NCI-H128 (cell line): ENCODE results near the gene S100PBP.
"Not testable (repeated sequence)": the region's sequence is repeated elsewhere in the genome, so short reads cannot be mapped to it uniquely, and the experiment has no call there.

Source experiments
- DNase-seq: peaks from one replicate; lab custom pipeline; 2025; ENCODE audit not compliant: unreplicated experiment; lab: John Stamatoyannopoulos, UW

The S100PBP gene

DNA sequence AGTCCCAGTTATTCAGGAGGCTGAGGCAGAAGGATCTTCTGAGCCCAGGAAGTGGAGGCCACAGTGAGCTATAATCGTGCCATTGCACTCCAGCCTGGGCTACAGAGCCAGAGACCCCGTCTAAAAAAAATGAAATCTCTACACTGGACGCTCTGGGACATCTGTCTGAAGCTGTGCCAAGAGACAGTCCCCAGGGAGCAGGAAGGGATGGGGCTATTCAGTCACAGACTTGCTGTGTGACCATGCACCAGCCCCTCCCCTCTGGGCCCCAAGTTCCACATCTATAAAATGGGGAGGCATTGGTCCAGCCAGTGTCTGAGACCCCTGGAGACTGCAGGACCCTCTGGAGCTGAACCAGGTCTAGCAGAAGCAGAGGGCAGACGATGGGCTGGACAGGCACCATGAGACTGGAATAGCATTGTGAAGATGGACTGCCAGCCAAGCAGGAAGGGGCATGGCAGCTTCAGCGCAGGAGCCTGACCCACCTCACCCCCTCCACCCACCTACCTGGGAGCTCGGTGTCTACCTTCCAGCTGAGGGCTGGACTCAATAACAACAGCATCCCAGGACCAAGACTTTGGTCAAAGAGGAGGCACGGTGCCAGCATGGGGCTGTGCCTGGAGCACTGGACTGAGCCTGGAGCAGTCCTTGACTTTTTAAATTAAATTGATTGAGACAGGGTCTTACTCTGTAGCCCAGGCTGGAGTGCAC, 82.3 kb downstream of the S100PBP start:
- no peak for DNase-seq

DNA sequence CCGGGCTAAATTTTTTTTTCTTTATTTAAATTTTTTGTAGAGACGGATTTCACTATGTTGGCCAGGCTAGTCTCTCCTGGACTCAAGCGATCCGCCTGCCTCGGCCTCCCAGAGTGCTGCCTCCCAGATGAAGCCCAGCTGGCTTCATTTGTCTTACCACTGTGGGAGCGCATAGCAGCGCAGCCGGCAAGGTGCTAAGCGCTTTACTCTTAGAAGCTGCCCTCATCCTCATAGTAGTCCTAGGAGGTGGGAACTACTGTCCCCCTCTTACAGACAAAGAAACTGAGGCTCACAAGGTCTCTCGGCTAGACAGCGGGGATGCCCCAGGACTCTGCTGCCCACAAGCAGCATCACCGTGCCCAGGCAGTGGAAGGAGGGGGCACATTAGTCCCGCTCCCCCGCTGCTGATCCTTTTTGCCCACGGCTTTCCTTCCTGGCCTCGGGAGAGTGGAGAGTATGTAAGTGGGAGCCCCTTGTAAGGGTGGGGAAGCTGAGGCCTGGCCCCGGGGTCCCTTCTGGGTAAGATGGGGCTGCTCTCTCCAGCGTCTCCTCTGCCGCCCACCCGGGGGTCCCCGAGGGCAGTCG, 83.0 kb downstream of the S100PBP start:
- DNase-seq, result no peak

DNA sequence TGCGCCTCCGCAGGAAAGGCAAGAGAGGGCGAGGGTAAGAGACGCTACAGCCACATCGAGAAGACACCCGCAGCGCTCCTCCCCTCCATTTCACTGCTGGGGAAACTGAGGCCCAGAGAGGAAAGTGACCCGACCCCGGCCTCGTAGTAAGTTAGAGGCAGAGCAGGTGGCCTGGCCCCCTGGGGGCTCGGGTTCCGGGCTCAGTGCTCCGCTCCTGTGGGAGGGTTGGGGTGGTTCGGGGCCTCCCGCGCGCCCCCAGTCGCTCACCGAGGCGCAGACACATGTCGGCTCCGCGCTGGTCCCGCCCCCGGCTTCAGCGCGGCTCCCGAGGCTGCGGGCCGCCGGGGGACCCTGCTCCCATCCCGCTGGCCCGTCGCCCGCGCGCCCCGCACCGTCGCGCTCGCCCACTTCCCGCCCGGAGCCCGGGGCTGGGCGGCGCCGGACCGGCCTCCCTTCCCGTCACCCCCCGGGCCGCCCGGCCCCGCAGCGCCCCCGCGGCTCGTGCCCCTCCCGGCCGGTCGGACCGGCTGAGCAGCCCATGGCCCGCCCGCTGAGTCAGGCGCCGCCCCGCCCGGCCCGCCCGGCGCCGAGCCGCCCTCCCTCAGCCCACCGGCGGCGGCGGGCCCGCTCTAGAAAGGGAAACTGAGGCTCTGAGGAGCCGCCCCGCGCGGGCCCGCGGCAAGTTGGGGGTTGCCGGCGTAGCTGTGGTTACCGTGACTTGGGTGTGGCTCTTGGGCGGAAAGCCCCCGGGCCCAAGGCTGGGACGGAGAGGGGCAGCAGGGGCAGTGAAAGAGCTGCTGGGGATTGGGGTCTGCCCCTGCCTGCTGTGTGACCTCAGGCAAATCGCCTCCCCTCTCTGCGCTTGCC, 83.7 kb downstream of the S100PBP start, which contains the start of gene TMEM54:
TSS of gene TMEM54 (minus strand) at position 434 of the 867 bp plus-strand sequence. CDS start at position 283, 151 bp downstream.
- DNase-seq, result no peak

DNA sequence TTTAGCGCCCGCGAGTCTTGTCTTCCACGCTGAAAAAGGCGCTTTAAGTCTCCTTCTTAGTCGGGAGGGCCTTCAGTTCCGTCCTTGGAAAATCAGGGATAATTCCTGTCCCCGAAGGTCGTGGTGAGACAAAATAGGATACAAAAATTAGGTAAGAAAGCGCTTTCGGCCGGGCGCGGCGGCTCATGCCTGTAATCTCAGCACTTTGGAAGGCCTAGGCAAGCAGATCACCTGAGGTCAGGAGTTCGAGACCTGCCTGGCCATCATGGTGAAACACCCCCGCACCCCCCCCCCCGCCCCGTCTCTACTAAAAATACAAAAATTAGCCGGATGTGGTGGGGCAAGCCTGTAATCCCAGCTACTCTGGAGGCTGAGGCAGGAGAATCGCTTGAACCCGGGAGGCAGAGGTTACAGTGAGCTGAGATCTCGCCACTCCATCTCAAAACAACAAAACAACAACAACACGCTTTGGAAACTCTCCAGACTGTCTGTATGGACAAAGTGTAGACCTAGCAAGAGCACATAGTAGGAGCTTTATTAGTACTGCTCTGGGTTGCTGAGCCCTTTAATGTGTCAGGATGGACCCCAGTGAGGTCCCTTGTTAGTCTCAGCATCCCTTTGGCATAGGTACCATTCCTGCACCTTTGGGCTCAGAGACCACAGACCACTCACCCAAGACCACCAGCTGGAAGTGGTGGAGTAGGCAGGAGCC, 84.5 kb downstream of the S100PBP start:
- DNase-seq, result no peak

DNA sequence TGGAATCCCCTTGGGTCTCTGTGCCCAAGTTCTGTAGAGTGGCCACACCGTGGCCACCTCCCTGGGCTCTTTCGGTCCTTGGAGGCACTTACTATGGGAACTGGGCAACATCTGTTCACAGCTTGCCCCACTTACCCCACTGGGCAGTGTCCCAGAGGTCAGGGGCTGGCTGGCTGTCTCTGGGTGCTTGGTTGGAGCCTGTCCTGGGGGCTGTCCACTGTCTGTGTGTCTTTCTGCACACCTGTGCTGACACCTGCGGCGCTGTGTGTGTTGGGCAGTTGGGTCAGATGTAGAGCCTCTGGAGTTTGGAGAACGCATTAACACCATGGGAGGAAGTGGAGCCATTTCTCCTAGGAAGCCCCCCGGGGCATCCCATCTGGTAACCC, 85.1 kb downstream of the S100PBP start:
- no peak for DNase-seq

GRCh38 chr1:32903991-32904785, 86.7 kb downstream of the S100PBP start:
- no peak for DNase-seq

DNA sequence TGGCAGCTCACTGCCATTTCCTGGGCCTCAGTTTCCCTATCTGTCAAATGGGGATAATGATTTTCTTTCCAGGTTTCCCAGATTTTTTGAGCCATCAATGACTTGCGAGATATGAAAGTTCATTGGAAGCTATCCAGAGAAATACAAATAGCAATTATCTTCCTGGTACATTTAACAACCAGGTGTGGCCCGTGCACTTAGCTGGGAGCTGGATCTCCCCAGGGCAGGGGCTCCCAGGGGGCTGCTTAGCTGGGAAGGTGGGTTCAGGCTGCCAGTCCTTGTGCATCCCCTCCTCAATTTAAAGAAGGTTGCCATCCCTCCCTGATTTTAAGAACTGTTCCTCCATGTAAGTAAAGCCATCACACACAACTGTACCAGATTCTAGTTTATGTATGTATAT, 87.3 kb downstream of the S100PBP start:
- DNase-seq, result no peak

- DNase-seq, result not testable (repeated sequence)
Measured at GRCh38 chr1:32905588-32905987, 88.1 kb downstream of the S100PBP start.

GRCh38 chr1:32906654-32907053, 89.2 kb downstream of the S100PBP start:
- no peak for DNase-seq

- no peak for DNase-seq
Measured at GRCh38 chr1:32907435-32907834, 90.0 kb downstream of the S100PBP start.
